GM19324 (cell line): ENCODE data around the gene TATDN3.
"Not testable (repeated sequence)": the region's sequence is repeated elsewhere in the genome, so short reads cannot be mapped to it uniquely, and the experiment has no call there.

Source experiments
- ATAC-seq: cut with Tn5 transposase; IDR thresholded peaks from one replicate; pipeline ENCODE4 v1.9.1; 2021; ENCODE audit warnings: mild to moderate bottlenecking, moderate library complexity; ENCODE audit not compliant: unreplicated experiment, low FRiP score

The TATDN3 gene

GRCh38 chr1:212791676-212792395, at the start of gene TATDN3, which contains the start of gene NSL1:
Gene TATDN3 (plus strand): TSS chr1:212791894. CDS start chr1:212791922, 28 bp downstream.
Gene NSL1 (minus strand): TSS chr1:212791777. CDS start chr1:212791763, 14 bp downstream.
- peak; percentile 83 for ATAC-seq

GRCh38 chr1:212743901-212744475, 47.7 kb upstream of the TATDN3 start:
- no peak for ATAC-seq

- no peak for ATAC-seq
These were observed 46.4 kb upstream of the TATDN3 start for GRCh38 chr1:212745303-212745702.

GRCh38 chr1:212746546-212746945, 45.1 kb upstream of the TATDN3 start:
- ATAC-seq: no peak

GRCh38 chr1:212749821-212750535, 41.7 kb upstream of the TATDN3 start:
- no peak for ATAC-seq

GRCh38 chr1:212752252-212752933, 39.3 kb upstream of the TATDN3 start:
- ATAC-seq: no peak

- ATAC-seq: no peak
These were observed 38.7 kb upstream of the TATDN3 start for GRCh38 chr1:212752934-212753497.

GRCh38 chr1:212753749-212754148, 37.9 kb upstream of the TATDN3 start:
- ATAC-seq: no peak

- ATAC-seq: peak; percentile 39
These were observed 37.5 kb upstream of the TATDN3 start for GRCh38 chr1:212754193-212754592.

GRCh38 chr1:212754680-212755079, 37.0 kb upstream of the TATDN3 start:
- ATAC-seq: no peak

- no peak for ATAC-seq
These were observed 32.0 kb upstream of the TATDN3 start for GRCh38 chr1:212759683-212760082.

- ATAC-seq: no peak
These were observed 31.4 kb upstream of the TATDN3 start for GRCh38 chr1:212760126-212760823.

- ATAC-seq: no peak
These were observed 29.5 kb upstream of the TATDN3 start for GRCh38 chr1:212762234-212762633.

- ATAC-seq: no peak
These were observed 28.9 kb upstream of the TATDN3 start for GRCh38 chr1:212762839-212763238.

- not testable (repeated sequence) for ATAC-seq
These were observed 26.9 kb upstream of the TATDN3 start for GRCh38 chr1:212764718-212765281.

- ATAC-seq: not testable (repeated sequence)
These were observed 24.9 kb upstream of the TATDN3 start for GRCh38 chr1:212766825-212767224.

- no peak for ATAC-seq
These were observed 22.1 kb upstream of the TATDN3 start for GRCh38 chr1:212769459-212770167.

GRCh38 chr1:212771341-212771740, 20.4 kb upstream of the TATDN3 start:
- ATAC-seq: no peak

- ATAC-seq: no peak
These were observed 18.7 kb upstream of the TATDN3 start for GRCh38 chr1:212773011-212773410.
